ENCODE data around the gene TMTC1. TPM values are rescaled to one million over a fixed set of nuclear protein-coding genes. Genes with fewer than 3 reads are reported as not detected.
"Not testable (repeated sequence)": the region's sequence is repeated elsewhere in the genome, so short reads cannot be mapped to it uniquely, and the experiment has no call there.

The TMTC1 gene
- total and polyA plus RNA-seq, 3 donors from 2014 or later, result 8.4 to 13.6 (median 11.5) TPM

DNA sequence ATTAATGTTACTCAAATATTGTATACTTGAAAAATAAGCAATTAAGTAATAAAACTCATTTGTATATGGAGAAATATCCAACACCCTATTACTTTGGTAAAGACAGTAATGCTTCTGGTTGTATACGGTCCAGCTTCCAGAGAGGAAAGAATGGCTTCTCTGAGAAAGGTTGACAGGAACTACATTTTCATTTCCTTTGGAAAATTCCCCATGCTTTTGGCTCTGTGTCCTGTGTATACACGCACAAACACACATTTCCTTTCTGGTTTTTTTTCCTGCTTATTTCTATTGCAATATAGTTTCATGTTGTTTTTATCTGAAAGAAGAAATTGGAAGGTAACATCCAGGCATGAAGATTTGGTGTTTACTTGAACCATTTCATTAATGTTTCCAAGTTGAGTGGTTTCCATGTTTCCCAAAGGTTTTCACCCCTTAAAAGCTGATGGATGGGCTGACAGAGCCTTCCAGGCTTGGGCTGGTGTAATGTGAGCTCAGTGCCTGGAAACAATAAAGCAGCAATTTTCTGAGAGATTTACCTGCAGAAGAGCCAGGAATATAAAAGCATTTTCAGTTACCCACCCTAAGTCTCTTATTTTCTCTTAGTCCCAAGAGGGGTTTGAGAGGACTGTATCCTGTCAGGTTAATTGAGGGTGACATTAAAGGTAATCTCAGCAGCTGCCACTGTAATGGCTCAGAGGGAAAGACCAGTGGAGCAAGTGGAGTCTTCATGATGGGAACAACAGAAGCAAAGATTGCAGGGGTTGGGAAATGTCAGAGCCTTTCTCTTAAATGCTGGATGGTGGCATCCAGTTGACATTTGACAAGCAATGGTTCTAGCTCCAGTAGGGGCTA lies 33.4 kb upstream of the TMTC1 start:
- H3K4me3 ChIP-seq, result no peak overlapping the region
- H3K27me3 ChIP-seq, result no peaks in the 10 kb centered on the region
- H3K27ac ChIP-seq, result no peak overlapping the region
- no peaks in the 10 kb centered on the region for H3K4me1 ChIP-seq
- intact Hi-C loops (cut with DNase I; ENCODE audit: low total_unique reads), result no loop called here
- WGBS, 2 donors, result 70 to 80% methylated on average over 2 of the region's 2 CpGs
- no peak for TF ChIP-seq POLR2A (IDR thresholded peaks at IDR 0.05)
- TF ChIP-seq, protein P1, sequence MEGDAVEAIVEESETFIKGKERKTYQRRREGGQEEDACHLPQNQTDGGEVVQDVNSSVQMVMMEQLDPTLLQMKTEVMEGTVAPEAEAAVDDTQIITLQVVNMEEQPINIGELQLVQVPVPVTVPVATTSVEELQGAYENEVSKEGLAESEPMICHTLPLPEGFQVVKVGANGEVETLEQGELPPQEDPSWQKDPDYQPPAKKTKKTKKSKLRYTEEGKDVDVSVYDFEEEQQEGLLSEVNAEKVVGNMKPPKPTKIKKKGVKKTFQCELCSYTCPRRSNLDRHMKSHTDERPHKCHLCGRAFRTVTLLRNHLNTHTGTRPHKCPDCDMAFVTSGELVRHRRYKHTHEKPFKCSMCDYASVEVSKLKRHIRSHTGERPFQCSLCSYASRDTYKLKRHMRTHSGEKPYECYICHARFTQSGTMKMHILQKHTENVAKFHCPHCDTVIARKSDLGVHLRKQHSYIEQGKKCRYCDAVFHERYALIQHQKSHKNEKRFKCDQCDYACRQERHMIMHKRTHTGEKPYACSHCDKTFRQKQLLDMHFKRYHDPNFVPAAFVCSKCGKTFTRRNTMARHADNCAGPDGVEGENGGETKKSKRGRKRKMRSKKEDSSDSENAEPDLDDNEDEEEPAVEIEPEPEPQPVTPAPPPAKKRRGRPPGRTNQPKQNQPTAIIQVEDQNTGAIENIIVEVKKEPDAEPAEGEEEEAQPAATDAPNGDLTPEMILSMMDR (IDR thresholded peaks at IDR 0.05), result no peak
- no peak for DNase-seq
- H3K9me3 ChIP-seq, result no peaks in the 10 kb centered on the region
- H3K36me3 ChIP-seq (ENCODE audit: low read depth, missing control alignments), result no peaks in the 10 kb centered on the region

DNA sequence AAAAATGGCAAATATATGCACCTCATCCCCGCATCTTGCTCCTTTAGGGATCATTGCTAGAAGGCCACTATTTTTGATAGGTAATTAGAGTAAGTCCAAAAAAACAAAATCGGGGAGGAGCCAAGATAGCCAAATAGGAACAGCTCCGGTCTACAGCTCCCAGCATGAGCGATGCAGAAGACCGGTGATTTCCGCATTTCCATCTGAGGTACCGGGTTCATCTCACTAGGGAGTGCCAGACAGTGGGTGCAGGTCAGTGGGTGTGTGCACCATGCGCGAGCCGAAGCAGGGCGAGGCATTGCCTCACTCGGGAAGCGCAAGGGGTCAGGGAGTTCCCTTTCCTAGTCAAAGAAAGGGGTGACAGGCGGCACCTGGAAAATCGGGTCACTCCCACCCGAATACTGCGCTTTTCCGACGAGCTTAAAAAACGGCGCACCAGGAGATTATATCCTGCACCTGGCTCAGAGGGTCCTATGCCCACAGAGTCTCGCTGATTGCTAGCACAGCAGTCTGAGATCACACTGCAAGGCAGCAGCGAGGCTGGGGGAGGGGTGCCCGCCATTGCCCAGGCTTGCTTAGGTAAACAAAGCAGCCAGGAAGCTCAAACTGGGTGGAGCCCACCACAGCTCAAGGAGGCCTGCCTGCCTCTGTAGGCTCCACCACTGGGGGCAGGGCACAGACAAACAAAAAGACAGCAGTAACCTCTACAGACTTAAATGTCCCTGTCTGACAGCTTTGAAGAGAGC lies 26.0 kb upstream of the TMTC1 start:
- H3K4me3 ChIP-seq; DNase-seq; H3K36me3 ChIP-seq (ENCODE audit: low read depth, missing control alignments); intact Hi-C loops (cut with DNase I; ENCODE audit: low total_unique reads); H3K9me3 ChIP-seq; H3K4me1 ChIP-seq; H3K27me3 ChIP-seq; H3K27ac ChIP-seq: not testable (repeated sequence)
- WGBS, 2 donors, result 91 to 93% methylated on average over 11 to 24 of the region's 24 CpGs

DNA sequence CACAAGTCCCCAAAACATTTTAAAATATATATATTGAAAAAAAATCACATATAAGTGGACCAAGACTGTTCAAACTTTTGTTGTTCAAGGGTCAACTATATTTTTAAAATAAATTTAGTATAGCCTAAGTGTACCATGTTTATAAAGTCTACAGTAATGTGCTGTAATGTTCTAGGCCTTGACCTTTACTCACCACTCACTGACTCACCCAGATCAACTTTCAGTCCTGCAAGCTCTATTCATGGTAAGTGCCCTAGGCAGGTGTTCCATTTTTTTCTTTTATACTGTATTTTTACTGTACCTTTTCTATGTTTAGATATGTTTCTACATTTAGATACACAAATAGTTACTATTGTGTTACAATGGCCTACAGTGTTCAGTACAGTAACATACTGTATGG lies 23.4 kb upstream of the TMTC1 start:
- Histone ChIP-seq H3K27ac (no peak overlapping the region), H3K27me3 (no peaks in the 10 kb centered on the region), H3K4me1 (no peaks in the 10 kb centered on the region), H3K36me3 (ENCODE audit: low read depth, missing control alignments) (no peaks in the 10 kb centered on the region), H3K9me3 (no peaks in the 10 kb centered on the region), H3K4me3 (no peak overlapping the region)
- intact Hi-C loops (cut with DNase I; ENCODE audit: low total_unique reads), result no loop called here
- DNase-seq, result no peak
- TF ChIP-seq, protein P1 (IDR thresholded peaks at IDR 0.05), result no peak
- TF ChIP-seq POLR2A (IDR thresholded peaks at IDR 0.05), result no peak

DNA sequence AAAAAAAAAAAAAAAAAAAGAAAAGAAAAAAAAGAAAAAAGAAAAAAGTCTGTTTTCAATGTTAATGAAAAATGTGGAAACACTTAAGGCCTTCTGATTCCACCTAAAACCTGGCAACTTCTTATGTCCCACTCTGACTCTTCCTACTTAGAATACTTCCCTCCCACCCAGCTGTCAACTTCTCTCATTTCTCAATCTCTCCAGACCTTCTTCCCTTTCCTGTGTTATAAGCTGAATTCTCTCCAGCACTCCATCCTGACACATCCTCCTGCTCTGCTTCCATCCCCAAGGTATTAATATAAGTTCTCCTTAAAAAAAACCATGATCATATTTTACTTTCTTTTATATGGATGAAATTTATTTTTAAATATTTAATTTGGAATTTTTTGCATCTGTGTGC lies 20.3 kb upstream of the TMTC1 start:
- H3K27me3 ChIP-seq, result no peaks in the 10 kb centered on the region
- H3K36me3 ChIP-seq (ENCODE audit: low read depth, missing control alignments), result no peaks in the 10 kb centered on the region
- DNase-seq, result no peak
- H3K4me1 ChIP-seq, result no peaks in the 10 kb centered on the region
- no peak for TF ChIP-seq POLR2A (IDR thresholded peaks at IDR 0.05)
- TF ChIP-seq, protein P1 (IDR thresholded peaks at IDR 0.05), result no peak
- no peak overlapping the region for H3K27ac ChIP-seq
- H3K4me3 ChIP-seq, result no peak overlapping the region
- intact Hi-C loops (cut with DNase I; ENCODE audit: low total_unique reads), result no loop called here
- H3K9me3 ChIP-seq, result no peaks in the 10 kb centered on the region

DNA sequence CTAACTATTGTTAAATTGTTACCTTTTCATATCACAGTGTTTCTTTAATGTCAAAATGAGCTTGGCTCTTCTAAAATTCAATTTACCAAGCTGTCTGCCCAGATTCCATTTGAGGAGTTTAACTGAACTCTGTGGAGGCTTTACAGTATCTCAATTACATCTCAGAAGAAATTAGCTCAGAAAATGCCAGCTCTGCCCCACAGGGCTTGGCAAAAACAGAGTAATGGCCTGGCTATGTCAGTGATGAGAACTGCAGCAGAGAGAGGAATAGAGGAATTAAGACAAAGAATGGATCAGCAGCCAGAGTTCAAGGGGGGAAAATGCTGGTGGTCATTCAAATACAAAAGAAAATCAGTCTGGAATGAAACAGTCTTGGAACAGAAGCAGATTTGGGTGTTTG lies 15.8 kb upstream of the TMTC1 start:
- no peaks in the 10 kb centered on the region for H3K4me1 ChIP-seq
- H3K27me3 ChIP-seq, result no peaks in the 10 kb centered on the region
- H3K27ac ChIP-seq, result no peak overlapping the region
- H3K9me3 ChIP-seq, result no peaks in the 10 kb centered on the region
- intact Hi-C loops (cut with DNase I; ENCODE audit: low total_unique reads), result no loop called here
- TF ChIP-seq, protein P1 (IDR thresholded peaks at IDR 0.05), result no peak
- no peak for TF ChIP-seq POLR2A (IDR thresholded peaks at IDR 0.05)
- no peaks in the 10 kb centered on the region for H3K36me3 ChIP-seq (ENCODE audit: low read depth, missing control alignments)
- H3K4me3 ChIP-seq, result no peak overlapping the region
- DNase-seq, result no peak
